ENCODE results near the gene MAB21L2. TPM values are rescaled to one million over a fixed set of nuclear protein-coding genes. Genes with fewer than 3 reads are reported as not detected.
A peak's percentile ranks its signal among the peaks of the same experiment; 100 is the strongest.

MAB21L2 gene
- total and polyA plus RNA-seq, 10 of the 15 experiments (the other 5 are each of a cell fraction or from before 2014, with no cell fraction given) = 0.11 to 0.25 TPM; not detected in 8

DNA sequence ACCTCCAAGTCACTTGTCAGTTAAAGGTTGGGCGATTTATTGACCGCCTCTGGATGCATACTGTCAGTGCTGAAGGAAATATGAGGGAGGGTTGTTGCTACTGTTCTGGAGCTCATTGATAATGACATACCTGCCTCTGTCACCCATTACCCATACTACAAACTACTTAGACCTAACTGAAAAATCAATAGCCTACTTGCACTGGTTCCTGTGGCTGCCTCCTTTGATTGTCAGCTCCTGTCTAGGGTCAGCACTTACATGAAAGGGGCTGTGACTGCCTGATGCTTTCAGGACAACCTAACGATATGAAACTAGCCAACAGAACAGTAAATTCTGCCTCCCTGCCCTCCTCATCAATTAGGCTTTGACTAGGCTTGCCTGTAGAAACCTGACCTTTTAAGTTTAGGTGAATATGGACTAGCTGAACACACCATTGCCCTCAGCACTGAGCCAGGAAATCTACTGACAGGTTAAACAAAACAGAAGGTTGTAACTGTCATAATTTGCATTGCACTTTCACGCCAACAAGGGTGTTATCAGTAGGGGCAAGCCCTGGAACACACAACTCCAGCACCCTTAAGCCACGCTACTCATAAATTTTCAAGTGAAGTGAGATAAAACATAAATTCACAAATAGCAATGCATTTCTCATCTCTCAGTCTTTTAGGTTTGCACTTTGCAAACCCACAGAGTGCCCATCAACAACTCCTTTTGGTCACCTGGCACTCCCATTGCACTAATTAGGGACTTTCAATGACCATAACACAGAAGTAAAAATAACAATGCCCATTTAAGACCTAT, 9.0 kb upstream of the MAB21L2 start (continued):
- TF ChIP-seq, protein P1, sequence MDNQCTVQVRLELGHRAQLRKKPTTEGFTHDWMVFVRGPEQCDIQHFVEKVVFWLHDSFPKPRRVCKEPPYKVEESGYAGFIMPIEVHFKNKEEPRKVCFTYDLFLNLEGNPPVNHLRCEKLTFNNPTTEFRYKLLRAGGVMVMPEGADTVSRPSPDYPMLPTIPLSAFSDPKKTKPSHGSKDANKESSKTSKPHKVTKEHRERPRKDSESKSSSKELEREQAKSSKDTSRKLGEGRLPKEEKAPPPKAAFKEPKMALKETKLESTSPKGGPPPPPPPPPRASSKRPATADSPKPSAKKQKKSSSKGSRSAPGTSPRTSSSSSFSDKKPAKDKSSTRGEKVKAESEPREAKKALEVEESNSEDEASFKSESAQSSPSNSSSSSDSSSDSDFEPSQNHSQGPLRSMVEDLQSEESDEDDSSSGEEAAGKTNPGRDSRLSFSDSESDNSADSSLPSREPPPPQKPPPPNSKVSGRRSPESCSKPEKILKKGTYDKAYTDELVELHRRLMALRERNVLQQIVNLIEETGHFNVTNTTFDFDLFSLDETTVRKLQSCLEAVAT (IDR thresholded peaks at IDR 0.05) = peak; percentile 78
- TF ChIP-seq ZSCAN29 (IDR thresholded peaks at IDR 0.05) = no peak
- no peak for TF ChIP-seq ZNF217 (IDR thresholded peaks at IDR 0.05)
- TF ChIP-seq KLF5 (IDR thresholded peaks at IDR 0.05; ENCODE audit: partially characterized antibody) = no peak
- TF ChIP-seq, protein P2, sequence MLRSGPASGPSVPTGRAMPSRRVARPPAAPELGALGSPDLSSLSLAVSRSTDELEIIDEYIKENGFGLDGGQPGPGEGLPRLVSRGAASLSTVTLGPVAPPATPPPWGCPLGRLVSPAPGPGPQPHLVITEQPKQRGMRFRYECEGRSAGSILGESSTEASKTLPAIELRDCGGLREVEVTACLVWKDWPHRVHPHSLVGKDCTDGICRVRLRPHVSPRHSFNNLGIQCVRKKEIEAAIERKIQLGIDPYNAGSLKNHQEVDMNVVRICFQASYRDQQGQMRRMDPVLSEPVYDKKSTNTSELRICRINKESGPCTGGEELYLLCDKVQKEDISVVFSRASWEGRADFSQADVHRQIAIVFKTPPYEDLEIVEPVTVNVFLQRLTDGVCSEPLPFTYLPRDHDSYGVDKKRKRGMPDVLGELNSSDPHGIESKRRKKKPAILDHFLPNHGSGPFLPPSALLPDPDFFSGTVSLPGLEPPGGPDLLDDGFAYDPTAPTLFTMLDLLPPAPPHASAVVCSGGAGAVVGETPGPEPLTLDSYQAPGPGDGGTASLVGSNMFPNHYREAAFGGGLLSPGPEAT (IDR thresholded peaks at IDR 0.05; ENCODE audit: low read depth) = peak; percentile 79; the same call in 1 of the 2 replicates
- no peak for TF ChIP-seq EED (IDR thresholded peaks at IDR 0.05; ENCODE audit: low read depth)
- peak; percentile 17; the same call in 1 of the 2 replicates for TF ChIP-seq BCL11A (IDR thresholded peaks at IDR 0.05; ENCODE audit: low read depth, low read length)
- no peak for TF ChIP-seq PML (IDR thresholded peaks at IDR 0.05; ENCODE audit: low read length)
- no peak for TF ChIP-seq MXI1 (IDR thresholded peaks at IDR 0.05; ENCODE audit: low read depth, low read length)
- no peak for TF ChIP-seq POLR2A (IDR thresholded peaks at IDR 0.05; ENCODE audit: low read depth, low read length)
- TF ChIP-seq HDAC2 (IDR thresholded peaks at IDR 0.05) = no peak
- no peak for TF ChIP-seq ETV6 (conservative IDR thresholded peaks at IDR 0.05 in 1 of 2, IDR thresholded peaks at IDR 0.05 in 1 of 2; ENCODE audit: borderline replicate concordance in 1 of 2, low read depth in 1 of 2)
- TF ChIP-seq TCF7 (IDR thresholded peaks at IDR 0.05; ENCODE audit: borderline replicate concordance) = no peak
- peak; percentile 78 for TF ChIP-seq NR2F1 (conservative IDR thresholded peaks at IDR 0.05)
- TF ChIP-seq, protein P3, sequence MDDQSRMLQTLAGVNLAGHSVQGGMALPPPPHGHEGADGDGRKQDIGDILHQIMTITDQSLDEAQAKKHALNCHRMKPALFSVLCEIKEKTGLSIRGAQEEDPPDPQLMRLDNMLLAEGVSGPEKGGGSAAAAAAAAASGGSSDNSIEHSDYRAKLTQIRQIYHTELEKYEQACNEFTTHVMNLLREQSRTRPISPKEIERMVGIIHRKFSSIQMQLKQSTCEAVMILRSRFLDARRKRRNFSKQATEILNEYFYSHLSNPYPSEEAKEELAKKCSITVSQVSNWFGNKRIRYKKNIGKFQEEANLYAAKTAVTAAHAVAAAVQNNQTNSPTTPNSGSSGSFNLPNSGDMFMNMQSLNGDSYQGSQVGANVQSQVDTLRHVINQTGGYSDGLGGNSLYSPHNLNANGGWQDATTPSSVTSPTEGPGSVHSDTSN (IDR thresholded peaks at IDR 0.05; ENCODE audit: insufficient replicate concordance, low read depth, low read length) = no peak
- TF ChIP-seq, protein P4, sequence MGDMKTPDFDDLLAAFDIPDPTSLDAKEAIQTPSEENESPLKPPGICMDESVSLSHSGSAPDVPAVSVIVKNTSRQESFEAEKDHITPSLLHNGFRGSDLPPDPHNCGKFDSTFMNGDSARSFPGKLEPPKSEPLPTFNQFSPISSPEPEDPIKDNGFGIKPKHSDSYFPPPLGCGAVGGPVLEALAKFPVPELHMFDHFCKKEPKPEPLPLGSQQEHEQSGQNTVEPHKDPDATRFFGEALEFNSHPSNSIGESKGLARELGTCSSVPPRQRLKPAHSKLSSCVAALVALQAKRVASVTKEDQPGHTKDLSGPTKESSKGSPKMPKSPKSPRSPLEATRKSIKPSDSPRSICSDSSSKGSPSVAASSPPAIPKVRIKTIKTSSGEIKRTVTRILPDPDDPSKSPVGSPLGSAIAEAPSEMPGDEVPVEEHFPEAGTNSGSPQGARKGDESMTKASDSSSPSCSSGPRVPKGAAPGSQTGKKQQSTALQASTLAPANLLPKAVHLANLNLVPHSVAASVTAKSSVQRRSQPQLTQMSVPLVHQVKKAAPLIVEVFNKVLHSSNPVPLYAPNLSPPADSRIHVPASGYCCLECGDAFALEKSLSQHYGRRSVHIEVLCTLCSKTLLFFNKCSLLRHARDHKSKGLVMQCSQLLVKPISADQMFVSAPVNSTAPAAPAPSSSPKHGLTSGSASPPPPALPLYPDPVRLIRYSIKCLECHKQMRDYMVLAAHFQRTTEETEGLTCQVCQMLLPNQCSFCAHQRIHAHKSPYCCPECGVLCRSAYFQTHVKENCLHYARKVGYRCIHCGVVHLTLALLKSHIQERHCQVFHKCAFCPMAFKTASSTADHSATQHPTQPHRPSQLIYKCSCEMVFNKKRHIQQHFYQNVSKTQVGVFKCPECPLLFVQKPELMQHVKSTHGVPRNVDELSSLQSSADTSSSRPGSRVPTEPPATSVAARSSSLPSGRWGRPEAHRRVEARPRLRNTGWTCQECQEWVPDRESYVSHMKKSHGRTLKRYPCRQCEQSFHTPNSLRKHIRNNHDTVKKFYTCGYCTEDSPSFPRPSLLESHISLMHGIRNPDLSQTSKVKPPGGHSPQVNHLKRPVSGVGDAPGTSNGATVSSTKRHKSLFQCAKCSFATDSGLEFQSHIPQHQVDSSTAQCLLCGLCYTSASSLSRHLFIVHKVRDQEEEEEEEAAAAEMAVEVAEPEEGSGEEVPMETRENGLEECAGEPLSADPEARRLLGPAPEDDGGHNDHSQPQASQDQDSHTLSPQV (IDR thresholded peaks at IDR 0.05) = no peak
- TF ChIP-seq NFIC (IDR thresholded peaks at IDR 0.05; ENCODE audit: low read depth, low read length) = no peak
- peak; percentile 54; the same call in 1 of the 2 replicates for TF ChIP-seq DPF2 (IDR thresholded peaks at IDR 0.05)
- peak; percentile 29; the same call in 1 of the 2 replicates for TF ChIP-seq IKZF1 (conservative IDR thresholded peaks at IDR 0.05)

All from GM12878 (cell line).